Measurements from ENCODE around the gene PNLIPRP3. TPM values are rescaled to one million over a fixed set of nuclear protein-coding genes. Genes with fewer than 3 reads are reported as not detected.

Gene PNLIPRP3
- total and polyA plus RNA-seq, 2 of the 8 experiments (the other 6 are each of a cell fraction or from before 2014, with no cell fraction given): not detected

- TF ChIP-seq POLR2A (IDR thresholded peaks at IDR 0.05; ENCODE audit: control extremely low read depth in 1 of 2, low read depth in 2 of 2, low read length in 2 of 2): no peak
- TF ChIP-seq RBBP5 (IDR thresholded peaks at IDR 0.05; ENCODE audit: borderline replicate concordance, low read depth, low read length): no peak
- no peak for TF ChIP-seq JUN (IDR thresholded peaks at IDR 0.05; ENCODE audit: low read depth, low read length)
- TF ChIP-seq CHD2 (IDR thresholded peaks at IDR 0.05; ENCODE audit: low read length): no peak
- no peak for TF ChIP-seq GABPA (IDR thresholded peaks at IDR 0.05; ENCODE audit: borderline replicate concordance, insufficient read depth, low read length)
- no peak for TF ChIP-seq BRCA1 (IDR thresholded peaks at IDR 0.05; ENCODE audit: low read depth, low read length)
- TF ChIP-seq TBP (IDR thresholded peaks at IDR 0.05; ENCODE audit: low read depth, low read length): no peak
- no peak for TF ChIP-seq NANOG (IDR thresholded peaks at IDR 0.05; ENCODE audit: insufficient read depth, low read depth, low read length, poor library complexity, severe bottlenecking)
- TF ChIP-seq HDAC2 (IDR thresholded peaks at IDR 0.05; ENCODE audit: borderline replicate concordance in 1 of 2, low read depth in 2 of 2, low read length in 2 of 2): no peak
- no peak for TF ChIP-seq GTF2F1 (IDR thresholded peaks at IDR 0.05; ENCODE audit: borderline replicate concordance, low read depth, low read length)
Observed at GRCh38 chr10:116427671-116428070, at the start of gene PNLIPRP3 (continued).
